ENCODE measurements around the gene RAI2. TPM values are rescaled to one million over a fixed set of nuclear protein-coding genes. Genes with fewer than 3 reads are reported as not detected.
"Not testable (repeated sequence)": the region's sequence is repeated elsewhere in the genome, so short reads cannot be mapped to it uniquely, and the experiment has no call there.

RAI2 gene
- total RNA-seq, 1 donor from 2014 or later: 32.1 TPM

DNA sequence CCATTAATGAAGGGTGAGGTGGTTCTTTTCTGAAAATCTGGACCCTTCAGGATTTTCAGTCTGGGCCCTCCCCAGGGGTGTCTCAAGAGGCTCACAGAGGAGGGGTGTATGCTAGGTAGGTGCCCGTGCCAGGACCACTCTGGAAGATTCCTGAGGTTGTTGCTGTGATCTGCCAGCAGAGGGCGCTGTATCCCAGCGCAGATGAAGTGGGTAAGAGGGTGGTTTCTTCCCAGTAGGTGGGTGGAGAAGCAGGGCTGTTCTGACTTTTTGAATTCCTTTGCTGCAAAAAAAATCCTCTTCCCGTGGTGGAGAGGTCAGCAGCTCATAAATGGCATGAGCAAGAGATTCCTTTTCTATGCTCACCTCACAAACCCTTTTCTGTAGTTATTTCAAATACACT lies 72.7 kb downstream of the RAI2 start:
- intact Hi-C loops (cut with DNase I): no loop called here
- H3K27ac ChIP-seq: no peak overlapping the region
- ATAC-seq: peak; percentile 93
- H3K4me1 ChIP-seq: no peaks in the 10 kb centered on the region
- TF ChIP-seq, protein P1, sequence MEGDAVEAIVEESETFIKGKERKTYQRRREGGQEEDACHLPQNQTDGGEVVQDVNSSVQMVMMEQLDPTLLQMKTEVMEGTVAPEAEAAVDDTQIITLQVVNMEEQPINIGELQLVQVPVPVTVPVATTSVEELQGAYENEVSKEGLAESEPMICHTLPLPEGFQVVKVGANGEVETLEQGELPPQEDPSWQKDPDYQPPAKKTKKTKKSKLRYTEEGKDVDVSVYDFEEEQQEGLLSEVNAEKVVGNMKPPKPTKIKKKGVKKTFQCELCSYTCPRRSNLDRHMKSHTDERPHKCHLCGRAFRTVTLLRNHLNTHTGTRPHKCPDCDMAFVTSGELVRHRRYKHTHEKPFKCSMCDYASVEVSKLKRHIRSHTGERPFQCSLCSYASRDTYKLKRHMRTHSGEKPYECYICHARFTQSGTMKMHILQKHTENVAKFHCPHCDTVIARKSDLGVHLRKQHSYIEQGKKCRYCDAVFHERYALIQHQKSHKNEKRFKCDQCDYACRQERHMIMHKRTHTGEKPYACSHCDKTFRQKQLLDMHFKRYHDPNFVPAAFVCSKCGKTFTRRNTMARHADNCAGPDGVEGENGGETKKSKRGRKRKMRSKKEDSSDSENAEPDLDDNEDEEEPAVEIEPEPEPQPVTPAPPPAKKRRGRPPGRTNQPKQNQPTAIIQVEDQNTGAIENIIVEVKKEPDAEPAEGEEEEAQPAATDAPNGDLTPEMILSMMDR (IDR thresholded peaks at IDR 0.05): peak; percentile 74
- no peaks in the 10 kb centered on the region for H3K9me3 ChIP-seq
- DNase-seq: peak; percentile 64
- no peaks in the 10 kb centered on the region for H3K36me3 ChIP-seq
- H3K4me3 ChIP-seq: no peak overlapping the region
- H3K27me3 ChIP-seq: no peaks in the 10 kb centered on the region

GRCh38 chrX:17787557-17787956 lies 73.5 kb downstream of the RAI2 start:
- Histone ChIP-seq H3K27me3 (no peaks in the 10 kb centered on the region), H3K27ac (no peak overlapping the region), H3K9me3 (no peaks in the 10 kb centered on the region), H3K4me1 (no peaks in the 10 kb centered on the region), H3K4me3 (no peak overlapping the region), H3K36me3 (no peaks in the 10 kb centered on the region)
- TF ChIP-seq, protein P1 (IDR thresholded peaks at IDR 0.05): no peak
- ATAC-seq (no peak), DNase-seq (no peak)
- intact Hi-C loops (cut with DNase I): no loop called here

GRCh38 chrX:17786554-17787347 lies 74.3 kb downstream of the RAI2 start:
- ATAC-seq; H3K4me3 ChIP-seq; H3K27ac ChIP-seq; H3K36me3 ChIP-seq; H3K4me1 ChIP-seq; DNase-seq; intact Hi-C loops (cut with DNase I); H3K27me3 ChIP-seq; H3K9me3 ChIP-seq: not testable (repeated sequence)

GRCh38 chrX:17779434-17779833 lies 81.7 kb downstream of the RAI2 start:
- intact Hi-C loops (cut with DNase I): no loop called here
- Histone ChIP-seq H3K4me3 (no peak overlapping the region), H3K36me3 (no peaks in the 10 kb centered on the region), H3K27ac (no peak overlapping the region), H3K27me3 (no peaks in the 10 kb centered on the region), H3K9me3 (no peaks in the 10 kb centered on the region), H3K4me1 (no peaks in the 10 kb centered on the region)
- DNase-seq: no peak
- ATAC-seq: no peak
- TF ChIP-seq, protein P1 (IDR thresholded peaks at IDR 0.05): no peak

- Histone ChIP-seq H3K4me1 (no peaks in the 10 kb centered on the region), H3K36me3 (no peaks in the 10 kb centered on the region), H3K9me3 (no peaks in the 10 kb centered on the region), H3K4me3 (no peak overlapping the region), H3K27ac (no peak overlapping the region), H3K27me3 (no peaks in the 10 kb centered on the region)
- ATAC-seq: no peak
- intact Hi-C loops (cut with DNase I): no loop called here
- TF ChIP-seq, protein P1 (IDR thresholded peaks at IDR 0.05): no peak
- no peak for DNase-seq
Observed at GRCh38 chrX:17778997-17779396, 82.1 kb downstream of the RAI2 start.

- TF ChIP-seq, protein P1 (IDR thresholded peaks at IDR 0.05): no peak
- Histone ChIP-seq H3K27ac (no peak overlapping the region), H3K4me1 (no peaks in the 10 kb centered on the region), H3K27me3 (no peaks in the 10 kb centered on the region), H3K4me3 (no peak overlapping the region), H3K9me3 (no peaks in the 10 kb centered on the region), H3K36me3 (no peaks in the 10 kb centered on the region)
- intact Hi-C loops (cut with DNase I): no loop called here
- DNase-seq (no peak), ATAC-seq (no peak)
Observed at GRCh38 chrX:17774053-17774452, 87.0 kb downstream of the RAI2 start.

All from upper lobe of right lung (tissue), 1 donor.